Upper lobe of left lung (tissue), 4 donors: ENCODE results near the gene TPST2.

ENCODE experiments used
- CTCF ChIP-seq, 6 experiments: fragments of 450-650 bp in 4 of 6; fragments of 200-600 bp in 2 of 6; sonication (generic) in 2 of 6; IDR thresholded peaks; one replicate each; pipeline ENCODE4 v1.5.1; 2016 to 2019; ENCODE audit warnings: antibody characterized with exemption in 6 of 6
- POLR2AphosphoS5 ChIP-seq, 2 donors: sonication (generic); formaldehyde crosslinking; IDR thresholded peaks; one replicate each; pipeline ENCODE4 v1.5.1; 2017; ENCODE audit warnings: antibody characterized with exemption in 2 of 2

- TF ChIP-seq CTCF (IDR thresholded peaks at IDR 0.05) (no peak), POLR2AphosphoS5 (IDR thresholded peaks at IDR 0.05) (no peak)
These were observed 9.5 kb downstream of the TPST2 start for GRCh38 chr22:26580240-26580962.
